GM23248 (cell line): ENCODE measurements around the gene HUS1. TPM values are rescaled to one million over a fixed set of nuclear protein-coding genes. Genes with fewer than 3 reads are reported as not detected.
A peak's percentile ranks its signal among the peaks of the same experiment; 100 is the strongest.

Experiments
- DNase-seq: peaks from one replicate; pipeline ENCODE4 v3.0.0-alpha.2; 2015
- H2AFZ ChIP-seq: fragments of 200-600 bp; sonication (generic); 2 replicates; pipeline ENCODE4 v1.6.1; 2016; ENCODE audit warnings: antibody characterized with exemption
- H3F3A ChIP-seq: fragments of 200-600 bp; sonication (generic); 2 replicates; pipeline ENCODE4 v1.6.1; 2016; ENCODE audit warnings: mild to moderate bottlenecking, antibody characterized with exemption, mixed run types; ENCODE audit not compliant: insufficient read depth
- H3K27ac ChIP-seq: fragments of 200-600 bp; sonication (generic); 2 replicates; pipeline ENCODE4 v1.5.1; 2016; ENCODE audit warnings: mild to moderate bottlenecking
- H3K27me3 ChIP-seq: fragments of 200-600 bp; sonication (generic); replicated peaks from 2 replicates; pipeline ENCODE4 v1.6.1; 2016; ENCODE audit warnings: mild to moderate bottlenecking; ENCODE audit not compliant: insufficient read depth
- H3K36me3 ChIP-seq: fragments of 200-600 bp; sonication (generic); 2 replicates; pipeline ENCODE4 v1.6.1; 2016; ENCODE audit warnings: low read depth, mild to moderate bottlenecking
- H3K4me1 ChIP-seq: fragments of 200-600 bp; sonication (generic); 2 replicates; pipeline ENCODE4 v1.6.1; 2016; ENCODE audit warnings: mild to moderate bottlenecking; ENCODE audit not compliant: insufficient read depth
- H3K4me2 ChIP-seq: fragments of 200-600 bp; sonication (generic); one replicate; pipeline ENCODE4 v1.6.1; 2016; ENCODE audit warnings: mild to moderate bottlenecking; ENCODE audit not compliant: unreplicated experiment
- H3K4me3 ChIP-seq: fragments of 200-600 bp; sonication (generic); 2 replicates; pipeline ENCODE4 v1.5.1; 2016; ENCODE audit warnings: mild to moderate bottlenecking
- H3K79me2 ChIP-seq: fragments of 200-600 bp; sonication (generic); 2 replicates; pipeline ENCODE4 v1.6.1; 2016; ENCODE audit warnings: mild to moderate bottlenecking; ENCODE audit not compliant: insufficient read depth
- H3K9ac ChIP-seq: fragments of 200-600 bp; sonication (generic); 2 replicates; pipeline ENCODE4 v1.6.1; 2016; ENCODE audit warnings: mild to moderate bottlenecking
- H3K9me2 ChIP-seq: fragments of 200-600 bp; sonication (generic); 2 replicates; pipeline ENCODE4 v1.6.1; 2016; ENCODE audit warnings: mixed run types, mild to moderate bottlenecking, moderate library complexity; ENCODE audit not compliant: insufficient read depth
- H3K9me3 ChIP-seq: fragments of 200-600 bp; sonication (generic); one replicate; pipeline ENCODE4 v1.6.1; 2017; ENCODE audit warnings: low read depth
- H4K20me1 ChIP-seq: fragments of 200-600 bp; sonication (generic); 2 replicates; pipeline ENCODE4 v1.6.0; 2016; ENCODE audit not compliant: insufficient read depth
- EZH2 ChIP-seq: fragments of 200-600 bp; sonication (generic); IDR thresholded peaks from 2 replicates; pipeline ENCODE4 v1.6.1; 2018; ENCODE audit warnings: antibody characterized with exemption, mild to moderate bottlenecking; ENCODE audit not compliant: insufficient read depth, poor library complexity, severe bottlenecking
- EZH2phosphoT487 ChIP-seq: fragments of 200-600 bp; sonication (generic); IDR thresholded peaks from 2 replicates; pipeline ENCODE4 v1.6.1; 2018; ENCODE audit warnings: antibody characterized with exemption, moderate library complexity, mild to moderate bottlenecking, low read depth; ENCODE audit not compliant: insufficient read depth
- WGBS, 2 experiments: methylation state at CpG; one replicate each; pipeline ENCODE4 v1.1.6; 2015 to 2017; ENCODE audit warnings: low lambda C conversion rate in 2 of 2, low coverage in 1 of 2; ENCODE audit errors: missing lambda C conversion rate in 2 of 2; 5-methylcytosine and 5-hydroxymethylcytosine counted together
- in situ Hi-C: fragments of 300-500 bp; cut with MboI; formaldehyde crosslinking; loops from 2 replicates; pipeline ENCODE4 v1.15.0; 2020
- polyA plus RNA-seq: library from polyadenylated mRNA; unstranded; fragments of >200 nt; fragmentation: Nextera tagmentation; extraction: Ambion mirVana; gene quantifications from 2 replicates; pipeline ENCODE4 v1.2.1, GENCODE V29; 2016
- total RNA-seq: library from RNA; depleted of rRNA; stranded (reverse); fragments of >200 nt; shearing (Covaris generic); gene quantifications from 2 replicates; pipeline ENCODE4 v1.2.3, GENCODE V29; 2014

Gene HUS1
- total and polyA plus RNA-seq, 2 experiments from 2014 or later: 23.5 to 25.0 TPM

DNA sequence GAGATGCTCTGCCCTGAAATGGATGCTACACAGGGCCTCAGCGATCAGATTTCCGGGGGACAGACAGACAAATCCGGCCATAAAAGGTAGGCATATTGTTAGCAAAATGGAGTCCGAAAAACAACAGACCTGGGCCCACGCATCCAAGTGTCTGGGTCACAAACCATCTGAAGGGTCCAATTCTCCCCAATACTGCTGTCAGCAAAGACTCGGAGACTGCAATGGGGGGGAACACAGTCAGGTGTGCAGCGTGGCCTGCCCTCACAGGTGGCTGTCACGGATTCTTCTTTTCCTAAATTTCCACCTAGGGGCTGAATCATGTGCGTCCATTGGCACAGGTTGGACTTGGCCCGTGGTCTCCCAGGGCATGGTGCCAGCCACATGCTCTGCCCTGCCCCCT is 44.1 kb downstream of the HUS1 start:
- no peak for TF ChIP-seq EZH2phosphoT487
- no peaks in the 10 kb centered on the region for H3K36me3 ChIP-seq
- H3F3A ChIP-seq: peaks cover 24% of the 10 kb centered on the region
- no peaks in the 10 kb centered on the region for H3K27me3 ChIP-seq
- no peak for DNase-seq
- H3K27ac ChIP-seq: no peak overlapping the region
- H3K9ac ChIP-seq: no peak overlapping the region
- H2AFZ ChIP-seq: no peak overlapping the region
- H4K20me1 ChIP-seq: no peaks in the 10 kb centered on the region
- no peaks in the 10 kb centered on the region for H3K9me2 ChIP-seq
- 86 to 89% methylated on average over 10 of the region's 10 CpGs for WGBS, 2 experiments
- H3K4me1 ChIP-seq: peaks cover 29% of the 10 kb centered on the region
- H3K79me2 ChIP-seq: no peaks in the 10 kb centered on the region
- H3K4me3 ChIP-seq: no peak overlapping the region
- in situ Hi-C loops: no loop called here
- no peaks in the 10 kb centered on the region for H3K9me3 ChIP-seq
- no peak overlapping the region for H3K4me2 ChIP-seq

DNA sequence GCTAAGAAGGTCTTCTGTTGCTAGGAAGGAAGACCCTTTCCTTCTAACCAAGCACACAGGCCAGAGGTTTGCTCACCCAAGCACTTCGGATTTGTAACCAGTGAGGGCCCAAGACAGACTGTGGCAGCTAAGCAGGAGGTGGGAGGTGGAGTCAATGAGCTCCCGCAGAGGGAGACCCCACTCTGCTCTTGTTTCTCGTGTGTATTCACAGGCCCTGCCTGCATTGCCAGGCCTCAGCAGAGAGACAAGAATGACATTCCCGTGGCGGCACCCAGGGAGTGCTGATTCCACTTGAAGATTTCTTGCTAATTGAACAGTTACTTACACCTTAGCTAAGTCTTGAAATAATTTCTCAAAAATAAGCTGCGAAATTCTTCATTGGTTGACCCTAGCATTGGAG is 44.6 kb downstream of the HUS1 start:
- WGBS, 2 experiments: 92 to 93% methylated on average over 6 of the region's 6 CpGs
- Histone ChIP-seq H3K9me2 (no peaks in the 10 kb centered on the region), H2AFZ (no peak overlapping the region), H3K4me3 (no peak overlapping the region), H3K79me2 (no peaks in the 10 kb centered on the region), H3K36me3 (no peaks in the 10 kb centered on the region), H3K9me3 (no peaks in the 10 kb centered on the region), H3K4me2 (no peak overlapping the region), H4K20me1 (no peaks in the 10 kb centered on the region), H3K4me1 (peaks cover 24% of the 10 kb centered on the region), H3K27me3 (no peaks in the 10 kb centered on the region), H3K9ac (no peak overlapping the region), H3F3A (peaks cover 19% of the 10 kb centered on the region; the same call in 1 of the 2 replicates), H3K27ac (no peak overlapping the region)
- in situ Hi-C loops: no loop called here
- TF ChIP-seq EZH2phosphoT487 (no peak), EZH2 (no peak)
- no peak for DNase-seq

DNA sequence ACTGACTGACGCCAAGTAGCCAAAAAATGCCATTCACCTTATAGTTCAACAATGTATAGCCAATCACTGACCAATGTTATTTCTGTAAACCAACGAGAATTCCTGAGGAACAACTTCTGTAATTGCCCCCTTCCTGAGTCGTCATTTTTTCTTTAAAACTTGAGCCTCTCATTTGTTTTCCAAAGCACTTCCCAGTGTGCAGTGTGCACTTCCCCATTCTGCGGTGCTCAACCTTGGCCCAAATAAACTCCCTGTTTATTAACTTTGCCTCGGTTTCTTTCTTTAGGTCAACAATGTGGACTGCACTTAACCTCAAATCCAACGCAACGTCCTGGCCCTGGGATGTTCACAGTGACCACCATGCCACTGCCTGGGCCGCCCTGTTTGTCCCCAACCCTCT is 46.2 kb downstream of the HUS1 start:
- Histone ChIP-seq H3K36me3 (no peaks in the 10 kb centered on the region), H3K79me2 (no peaks in the 10 kb centered on the region), H3K27ac (no peak overlapping the region), H3K9me3 (no peaks in the 10 kb centered on the region), H2AFZ (no peak overlapping the region), H3K4me1 (peaks cover 19% of the 10 kb centered on the region), H3K4me3 (no peak overlapping the region), H3K9me2 (no peaks in the 10 kb centered on the region), H3K27me3 (no peaks in the 10 kb centered on the region), H3K4me2 (no peak overlapping the region), H3F3A (peaks cover 18% of the 10 kb centered on the region; the same call in 1 of the 2 replicates), H4K20me1 (no peaks in the 10 kb centered on the region), H3K9ac (no peak overlapping the region)
- DNase-seq: no peak
- no peak for TF ChIP-seq EZH2phosphoT487
- TF ChIP-seq EZH2: no peak
- 80 to 85% methylated on average over 8 of the region's 8 CpGs for WGBS, 2 experiments
- in situ Hi-C loops: no loop called here

DNA sequence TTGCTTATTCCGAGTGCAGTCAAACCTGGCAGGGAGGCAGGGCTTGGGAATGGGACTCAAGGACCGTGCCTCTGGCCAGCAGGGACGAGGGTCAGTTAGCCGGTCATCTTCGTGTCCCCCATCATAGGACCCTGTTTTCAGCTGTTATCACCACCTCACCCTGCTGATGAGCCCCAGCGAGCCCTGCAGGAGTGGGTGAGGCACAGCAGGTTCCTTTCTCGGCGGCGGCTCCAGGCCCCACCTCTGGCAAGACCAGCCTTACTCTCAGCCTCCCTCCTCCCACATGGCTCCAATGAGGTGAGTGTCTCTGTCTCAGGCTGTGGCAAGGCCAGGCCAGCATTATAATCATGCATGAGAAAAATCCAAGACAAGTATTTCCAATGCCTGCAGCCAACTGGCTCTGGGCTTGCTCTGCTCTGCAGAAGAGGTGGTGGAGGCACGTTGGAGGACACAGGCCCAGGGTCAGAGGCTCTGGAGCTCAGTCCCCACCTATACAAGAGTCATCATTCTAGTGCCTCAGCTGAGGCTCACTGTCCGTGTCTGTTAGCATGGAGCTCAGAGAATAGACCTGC is 46.9 kb downstream of the HUS1 start:
- Histone ChIP-seq H4K20me1 (no peaks in the 10 kb centered on the region), H3K9me3 (no peaks in the 10 kb centered on the region), H3K4me1 (peaks cover 19% of the 10 kb centered on the region), H3K4me3 (no peak overlapping the region), H3K36me3 (no peaks in the 10 kb centered on the region), H3K9me2 (no peaks in the 10 kb centered on the region), H2AFZ (no peak overlapping the region), H3K4me2 (peak overlapping the region; percentile 19), H3F3A (peaks cover 18% of the 10 kb centered on the region; the same call in 1 of the 2 replicates), H3K27ac (0 out of 2 replicates have a peak overlapping the region, but pooled peaks have one; percentile 54), H3K9ac (no peak overlapping the region), H3K27me3 (no peaks in the 10 kb centered on the region), H3K79me2 (no peaks in the 10 kb centered on the region)
- in situ Hi-C loops: no loop called here
- TF ChIP-seq EZH2 (no peak), EZH2phosphoT487 (no peak)
- WGBS, 2 experiments: 83 to 84% methylated on average over 11 of the region's 11 CpGs
- no peak for DNase-seq
